ENCODE results near the gene CST3.
"Not testable (repeated sequence)": the region's sequence is repeated elsewhere in the genome, so short reads cannot be mapped to it uniquely, and the experiment has no call there.

Gene CST3

GRCh38 chr20:23643659-23644058 is 5.9 kb upstream of the CST3 start:
- DNase-seq (ENCODE audit: low read depth in 2 of 2), result no peak

- no peak for DNase-seq (ENCODE audit: low read depth in 2 of 2)
These were observed 4.4 kb upstream of the CST3 start for GRCh38 chr20:23641936-23642751.

GRCh38 chr20:23640671-23641667 is 3.2 kb upstream of the CST3 start:
- no peak for DNase-seq (ENCODE audit: low read depth in 2 of 2)

- no peak for DNase-seq (ENCODE audit: low read depth in 2 of 2)
These were observed 2.4 kb upstream of the CST3 start for GRCh38 chr20:23640018-23640601.

GRCh38 chr20:23639490-23639958 is 1.8 kb upstream of the CST3 start:
- no peak for DNase-seq (ENCODE audit: low read depth in 2 of 2)

DNA sequence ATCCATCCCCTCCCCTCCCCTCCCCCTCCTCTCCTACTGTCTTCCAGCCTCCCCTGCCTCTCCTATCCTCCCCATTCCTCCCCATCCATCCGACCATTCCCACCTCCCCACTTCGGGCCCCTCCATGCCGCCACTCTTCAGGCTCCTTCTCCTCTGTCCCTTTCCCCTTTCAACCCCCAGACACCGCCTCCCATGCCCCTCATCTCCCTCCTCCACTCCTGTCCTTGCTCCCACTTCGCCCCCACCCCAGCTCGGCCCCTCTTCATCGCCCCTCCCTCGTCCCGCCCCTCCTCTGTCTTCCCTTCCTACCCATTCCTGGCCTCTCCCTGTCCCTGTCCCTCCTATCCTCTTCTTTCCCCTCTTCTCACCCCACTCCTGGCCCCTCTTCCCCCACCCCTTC is 554 bp upstream of the CST3 start:
- DNase-seq (ENCODE audit: low read depth in 2 of 2), result no peak

DNA sequence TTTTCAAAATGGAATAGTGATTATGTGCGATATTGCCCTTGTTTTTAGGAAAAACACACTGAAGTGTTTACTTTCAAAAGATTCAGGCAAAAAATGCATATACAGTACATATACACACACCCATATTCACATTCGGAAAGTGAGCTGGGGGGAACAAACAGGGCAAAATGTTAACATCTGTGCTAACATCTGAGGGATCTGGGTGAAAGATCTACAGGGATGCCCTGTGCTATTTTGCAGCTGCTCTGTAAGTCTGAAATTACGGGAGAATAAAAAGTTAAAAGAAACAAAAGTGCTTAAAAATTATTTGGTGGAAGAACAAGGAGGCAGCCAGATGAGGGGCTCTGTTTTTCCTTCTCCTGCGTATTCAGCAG is 860 bp downstream of the CST3 start:
- no peak for DNase-seq (ENCODE audit: low read depth in 2 of 2)

GRCh38 chr20:23636182-23636907 is 1.4 kb downstream of the CST3 start:
- DNase-seq (ENCODE audit: low read depth in 2 of 2), result no peak

DNA sequence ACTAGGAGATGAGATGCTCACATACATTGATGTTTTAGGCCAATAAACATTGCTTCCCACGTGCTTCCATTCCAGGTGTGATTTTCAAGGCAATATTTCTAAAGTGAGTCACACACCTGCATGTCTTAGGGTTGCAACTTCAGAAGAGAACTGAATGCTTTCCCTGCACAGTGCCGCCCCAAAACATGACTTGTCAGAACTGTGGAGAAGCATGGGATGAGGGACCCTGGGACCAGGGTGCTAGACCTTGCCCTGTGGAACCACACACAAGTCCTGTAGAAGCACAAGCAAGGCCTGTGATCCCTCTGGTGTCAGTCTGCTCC is 2.0 kb downstream of the CST3 start:
- DNase-seq (ENCODE audit: low read depth in 2 of 2), result not testable (repeated sequence)

- DNase-seq (ENCODE audit: low read depth in 2 of 2), result no peak
These were observed 2.6 kb downstream of the CST3 start for GRCh38 chr20:23634985-23635767.

- no peak for DNase-seq (ENCODE audit: low read depth in 2 of 2)
These were observed 3.5 kb downstream of the CST3 start for GRCh38 chr20:23634044-23634801.

DNA sequence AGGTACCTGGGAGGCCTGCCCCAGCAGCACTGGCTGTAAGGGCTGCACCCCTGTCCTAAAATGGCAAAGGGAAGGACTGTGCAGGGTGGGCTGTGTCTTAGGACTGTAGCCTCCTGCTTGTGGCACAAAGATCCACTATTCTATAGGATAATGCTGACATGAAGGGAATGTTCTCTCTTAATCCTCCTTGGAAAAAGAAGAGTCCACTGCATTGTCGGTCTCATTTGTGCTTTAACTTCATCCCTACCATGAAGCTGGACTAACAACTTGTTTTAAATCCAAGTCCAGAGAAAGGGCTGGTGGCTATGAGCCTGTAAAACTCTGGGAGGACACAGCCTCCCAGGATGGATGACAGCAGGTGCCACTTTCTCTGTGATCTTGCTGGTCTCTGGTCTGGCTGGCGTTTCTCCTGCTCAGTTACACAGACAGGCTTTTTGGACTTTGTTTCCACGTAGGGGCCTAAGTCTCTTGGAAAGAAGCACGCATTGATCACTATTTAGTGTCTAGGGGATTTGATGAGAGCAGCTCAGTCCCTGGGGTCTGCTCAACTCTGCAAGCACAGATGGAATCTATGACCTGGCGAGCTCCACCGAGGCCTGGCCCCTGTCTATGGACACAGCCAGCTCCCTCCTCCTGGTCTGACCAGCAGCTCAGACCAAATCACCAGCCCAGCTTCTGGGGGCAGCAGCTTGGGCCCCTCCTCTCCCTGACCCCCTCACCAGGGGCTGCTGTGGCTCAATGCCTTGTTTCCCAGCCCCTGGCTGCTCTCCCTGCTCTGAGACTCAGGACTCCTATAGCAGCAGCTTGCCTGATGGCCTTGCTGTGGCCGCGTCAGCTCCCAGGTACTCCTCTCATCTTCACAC is 4.8 kb downstream of the CST3 start:
- DNase-seq (ENCODE audit: low read depth in 2 of 2), result no peak

DNA sequence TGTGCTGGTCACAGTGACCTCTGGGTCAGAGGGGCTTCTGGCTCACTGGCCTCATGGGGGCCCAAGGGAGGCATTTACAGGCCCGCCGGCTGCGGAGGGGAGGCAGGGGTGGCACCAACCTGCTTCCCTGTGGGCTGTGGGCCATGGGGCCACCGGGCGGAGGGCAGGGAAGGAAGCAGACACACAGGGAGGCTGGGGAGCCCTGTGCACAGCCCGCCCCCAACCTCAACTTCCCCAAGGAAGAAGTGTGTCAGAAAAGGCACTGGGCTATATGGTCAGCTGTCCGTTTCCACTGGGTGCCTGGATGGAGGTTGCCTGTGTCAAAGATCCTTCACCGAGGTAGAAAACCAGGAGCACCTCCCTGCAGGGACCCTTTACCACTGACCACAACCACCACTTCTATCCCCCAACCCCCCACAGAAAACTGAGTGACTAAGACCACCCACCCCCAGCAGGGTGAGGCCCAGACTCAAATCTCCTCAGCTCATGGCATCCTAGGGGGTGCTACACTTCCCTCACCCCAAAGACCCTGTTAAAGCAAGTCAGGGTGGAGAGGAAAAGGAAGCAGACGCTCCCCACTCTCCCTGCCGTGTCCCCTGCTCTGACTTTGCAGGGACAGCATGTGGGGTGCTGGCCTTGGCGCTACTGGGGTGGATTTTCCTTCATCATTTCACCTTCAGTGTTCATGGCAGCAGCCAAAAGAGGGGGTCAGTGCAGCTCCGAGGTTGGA is 5.6 kb downstream of the CST3 start:
- DNase-seq (ENCODE audit: low read depth in 2 of 2), result no peak

DNA sequence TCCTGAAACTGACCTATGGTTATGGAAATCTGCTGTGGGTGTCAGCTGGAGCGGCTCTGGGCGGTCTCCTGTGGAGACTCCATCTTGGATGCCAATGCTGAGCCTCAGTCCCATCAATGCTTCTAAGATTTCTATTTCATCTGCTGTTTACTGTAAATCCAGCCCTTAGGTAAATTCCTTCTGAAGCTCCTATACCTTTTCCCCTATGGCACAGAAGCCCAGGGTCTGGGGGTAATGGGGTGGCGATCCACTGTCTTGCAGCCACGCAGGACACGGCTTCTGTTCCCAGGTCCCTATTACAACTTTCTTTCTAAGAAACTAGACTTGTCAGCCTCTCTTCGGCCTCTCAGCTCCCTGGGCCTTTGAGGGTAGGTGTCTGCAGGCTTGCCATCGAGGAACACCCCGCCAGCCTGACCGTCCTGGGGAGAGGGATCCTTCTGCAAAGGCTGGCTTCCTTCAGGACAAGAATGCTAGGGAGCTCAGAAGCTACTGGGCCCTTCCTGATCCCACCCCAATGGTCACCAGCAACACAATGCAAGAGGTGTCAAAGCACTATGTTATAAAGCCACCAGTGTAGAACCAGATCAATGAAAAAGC is 6.4 kb downstream of the CST3 start:
- no peak for DNase-seq (ENCODE audit: low read depth in 2 of 2)

DNA sequence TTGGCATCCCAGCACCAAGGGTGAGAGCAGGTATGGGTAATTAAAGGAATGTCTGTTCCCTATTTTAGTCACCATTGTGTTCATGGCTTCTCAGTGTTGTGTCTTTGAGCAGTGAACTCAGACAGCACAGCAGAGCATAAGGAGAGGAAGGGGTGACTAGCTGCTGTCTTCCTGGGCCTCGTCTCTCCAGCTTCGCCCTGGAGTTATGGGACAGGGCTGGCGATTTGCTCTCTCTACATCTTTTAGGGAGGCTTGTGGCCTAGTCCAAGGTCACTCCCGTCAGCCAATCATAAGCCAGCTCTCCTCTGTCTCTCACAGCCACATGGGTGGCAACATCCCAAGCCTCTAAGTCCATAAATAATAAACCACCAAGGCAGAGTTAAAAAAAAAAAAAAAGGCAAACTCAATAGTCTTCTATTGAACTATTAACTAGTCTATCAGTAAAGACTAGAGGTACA is 7.3 kb downstream of the CST3 start:
- no peak for DNase-seq (ENCODE audit: low read depth in 2 of 2)

DNA sequence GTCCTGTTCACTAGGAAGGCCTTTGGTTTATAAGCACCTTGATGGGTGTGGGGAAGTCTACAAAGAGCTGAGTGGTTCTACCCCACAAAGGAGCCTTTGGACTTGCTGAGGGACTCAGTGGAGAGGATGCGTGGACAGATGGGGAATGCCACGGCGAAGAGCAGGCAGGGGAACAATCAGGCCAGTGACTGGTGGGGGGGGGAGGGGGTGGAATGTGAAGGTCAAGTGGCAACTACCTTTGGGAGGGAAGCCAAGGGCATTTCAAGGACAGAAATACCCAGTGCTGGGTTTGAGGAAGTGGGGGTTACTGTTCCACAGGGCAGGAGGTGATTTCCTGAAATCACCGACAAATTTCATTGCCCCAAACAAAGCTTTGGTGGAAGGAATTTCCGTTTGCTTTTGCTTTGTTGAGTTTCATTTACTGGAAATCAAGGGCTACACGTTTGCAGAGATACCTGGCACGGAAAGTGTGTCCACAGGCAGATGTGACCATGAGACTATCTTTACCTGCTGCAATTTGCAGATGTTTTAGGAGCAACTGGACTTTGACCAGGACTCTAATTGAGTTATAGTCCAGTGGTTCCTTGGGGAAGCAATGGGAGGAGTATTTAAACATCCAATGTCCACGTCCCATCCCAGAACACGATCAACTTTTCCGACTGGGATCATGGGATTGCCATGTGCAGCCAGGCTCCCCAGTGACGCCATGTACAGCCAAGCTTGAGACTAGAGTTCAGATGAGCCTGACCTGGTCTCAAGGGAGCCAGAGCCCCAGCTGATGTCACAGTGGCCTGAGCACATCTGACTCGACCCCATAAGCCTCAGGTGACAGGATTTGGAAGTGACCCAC is 8.0 kb downstream of the CST3 start:
- DNase-seq (ENCODE audit: low read depth in 2 of 2), result no peak

- DNase-seq (ENCODE audit: low read depth in 2 of 2), result no peak
These were observed 8.7 kb downstream of the CST3 start for GRCh38 chr20:23629017-23629541.

Measured in stimulated activated CD8-positive, alpha-beta memory T cell treated with anti-CD3 and anti-CD28 coated beads, Interleukin-15, amount 100 ng/mL, for 48 hours (primary cell).